Right lobe of liver (tissue), 6 donors: ENCODE data around the gene CALHM3. TPM values are rescaled to one million over a fixed set of nuclear protein-coding genes. Genes with fewer than 3 reads are reported as not detected.

Experiments used
- ATAC-seq, 4 donors: fragments of 200-7000 bp; cut with Tn5 transposase; one replicate each; pipeline ENCODE4 v1.9.1; 2020; ENCODE audit warnings: mild to moderate bottlenecking in 4 of 4, moderate library complexity in 4 of 4
- DNase-seq, 3 donors: peaks; one replicate each; pipeline ENCODE4 v3.0.0-alpha.2; 2020
- H3K27ac ChIP-seq, 3 donors: fragments of 200-600 bp; one replicate each; pipeline ENCODE4 v1.8.0; 2022
- H3K27me3 ChIP-seq, 2 donors: fragments of 200-600 bp; one replicate each; pipeline ENCODE4 v1.8.0; 2022
- H3K36me3 ChIP-seq, 4 donors: fragments of 200-600 bp; sonication (generic) in 1 of 4; one replicate each; pipeline versions ENCODE4 v1.5.1 to v1.8.0; 2017 to 2022; ENCODE audit warnings: control low read depth in 1 of 4
- H3K4me1 ChIP-seq, 4 donors: fragments of 200-600 bp; sonication (generic) in 1 of 4; one replicate each; pipeline versions ENCODE4 v1.5.1 to v1.8.0; 2017 to 2022; ENCODE audit warnings: control low read depth in 1 of 4
- H3K4me3 ChIP-seq, 3 donors: fragments of 200-600 bp; one replicate each; pipeline ENCODE4 v1.8.0; 2022
- H3K9me3 ChIP-seq, 4 donors: fragments of 200-600 bp; sonication (generic) in 1 of 4; one replicate each; pipeline versions ENCODE4 v1.5.1 to v1.8.0; 2017 to 2022; ENCODE audit warnings: control low read depth in 1 of 4
- CTCF ChIP-seq, 4 donors: fragments of 200-600 bp in 3 of 4; fragments of 450-650 bp in 1 of 4; IDR thresholded peaks; one replicate each; pipeline versions ENCODE4 v1.5.1 to v1.8.0; 2016 to 2022; ENCODE audit warnings: antibody characterized with exemption in 4 of 4, mild to moderate bottlenecking in 2 of 4
- POLR2A ChIP-seq: fragments of 450-650 bp; IDR thresholded peaks from one replicate; pipeline ENCODE4 v1.6.1; 2017; ENCODE audit warnings: antibody characterized with exemption, mild to moderate bottlenecking
- WGBS: methylation state at CpG from one replicate; pipeline ENCODE4 v1.1.6; 2018; ENCODE audit warnings: low coverage, low lambda C conversion rate; ENCODE audit not compliant: insufficient coverage; ENCODE audit errors: missing lambda C conversion rate; 5-methylcytosine and 5-hydroxymethylcytosine counted together
- intact Hi-C, 2 donors: fragments of 100-400 bp; cut with DNase I; formaldehyde crosslinking; loops; one replicate each; pipeline versions ENCODE4 v1.11.2 to v1.14.1; 2022
- total RNA-seq, 6 experiments: library from RNA; depleted of rRNA in 2 of 6; stranded (reverse); fragments of >200 nt in 2 of 6; fragmentation: NEBNext Ultra II Directional in 3 of 6; extraction: Animal tissue kit (Norgen Biotek cat#: 25700) in 3 of 6; gene quantifications; one replicate each; pipeline versions ENCODE4 v1.1.0 to v1.2.4, GENCODE V29; 2016 to 2023
- donor health status: DM: no; HTN: yes; CAD: no.
- donor health status: DM: no; HTN: no; CAD: no.
- donor health status: DM: no; HTN: no; CAD: no.
- donor health status: DM: no; HTN: yes; CAD: no.
- donor health status: DM: no; HTN: yes; CAD: no.

The CALHM3 gene
- total RNA-seq, 6 experiments from 2014 or later, result not detected

DNA sequence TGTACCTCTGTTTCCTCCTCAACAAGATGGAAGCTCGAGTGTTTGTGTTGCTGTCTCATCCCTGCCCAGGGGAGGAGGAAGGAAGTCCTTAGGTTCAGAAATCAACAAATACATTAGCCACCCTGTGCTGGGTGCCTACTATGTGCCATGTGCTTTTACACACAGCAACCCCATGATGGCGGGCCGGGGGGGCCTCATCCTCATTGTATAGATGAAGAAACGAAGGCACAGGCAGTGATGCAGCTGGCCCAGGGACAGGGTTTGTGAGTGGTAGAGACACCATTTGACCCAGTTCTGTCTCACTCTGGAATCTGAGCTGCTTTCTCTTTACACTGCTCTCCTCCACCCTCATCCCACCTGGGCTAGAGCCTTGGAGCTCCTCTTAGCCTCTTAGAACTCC lies 25.0 kb downstream of the CALHM3 start:
- H3K27ac ChIP-seq, result no peak overlapping the region
- H3K4me3 ChIP-seq, result no peak overlapping the region
- no peak for DNase-seq
- no peaks in the 10 kb centered on the region for H3K36me3 ChIP-seq
- H3K4me1 ChIP-seq, result no peaks in the 10 kb centered on the region
- TF ChIP-seq CTCF (IDR thresholded peaks at IDR 0.05) (no peak), POLR2A (no peak)
- H3K9me3 ChIP-seq, result no peaks in the 10 kb centered on the region
- no peaks in the 10 kb centered on the region for H3K27me3 ChIP-seq
- ATAC-seq, result no peak
- intact Hi-C loops, result no loop called here
- WGBS, result 73% methylated on average over 3 of the region's 4 CpGs

DNA sequence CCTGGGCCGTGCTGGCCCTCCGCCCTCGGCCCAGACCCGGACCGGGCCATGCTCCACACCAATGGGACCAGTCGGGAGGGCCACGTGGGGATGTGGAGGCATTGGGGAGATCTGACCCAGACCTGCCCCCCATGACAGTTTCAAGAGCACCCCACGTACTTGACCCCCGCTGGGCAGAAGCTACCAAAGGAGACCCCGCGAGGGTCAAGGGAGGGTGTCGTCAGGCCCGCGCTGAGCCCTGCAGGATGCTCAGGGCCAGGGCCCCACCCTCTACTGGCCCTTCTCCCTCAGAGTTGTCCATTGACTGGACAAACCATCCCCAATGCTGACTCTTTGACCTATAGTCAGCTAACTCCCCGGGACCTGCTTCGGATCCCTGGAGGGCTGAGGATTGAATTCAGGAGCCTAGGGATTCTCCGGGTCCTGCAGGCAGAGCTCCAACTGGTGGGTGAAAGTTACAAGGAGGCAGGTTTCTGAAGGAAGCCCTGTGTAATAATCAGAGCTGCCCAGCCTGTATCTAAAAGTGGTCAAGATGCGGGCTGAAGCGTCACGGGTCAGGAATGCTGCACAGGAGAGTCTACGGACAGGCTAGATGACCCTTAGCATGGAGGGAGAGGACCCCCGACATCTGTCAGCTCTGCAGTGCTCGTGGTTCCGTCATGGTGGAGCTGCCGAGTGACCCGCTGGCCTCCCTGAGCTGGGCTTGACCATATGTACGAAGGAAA lies 26.4 kb downstream of the CALHM3 start:
- DNase-seq, result no peak
- H3K27ac ChIP-seq, result peak overlapping the region; percentile 21 to 81 (median 40)
- peaks cover 0 to under 1% (median 0%) of the 10 kb centered on the region in 4 donors for H3K36me3 ChIP-seq
- 58% methylated on average over 10 of the region's 27 CpGs for WGBS
- ATAC-seq, result no peak
- no peaks in the 10 kb centered on the region for H3K4me1 ChIP-seq
- intact Hi-C loops, result no loop called here
- TF ChIP-seq CTCF (IDR thresholded peaks at IDR 0.05), result no peak
- H3K9me3 ChIP-seq, result no peaks in the 10 kb centered on the region
- H3K27me3 ChIP-seq, result no peaks in the 10 kb centered on the region
- H3K4me3 ChIP-seq, result peak overlapping the region; percentile 54 to 58 (median 54)

GRCh38 chr10:103451831-103452505 lies 27.1 kb downstream of the CALHM3 start, which contains the start of gene CALHM2:
Gene CALHM2 (minus strand): TSS chr10:103452370. CDS start chr10:103449941, 2,429 bp downstream.
- Histone ChIP-seq H3K4me3 (peak within 1 kb of the TSS; percentile 54 to 58 (median 54)), H3K4me1 (no peaks in the 10 kb centered on the region), H3K27ac (peak within 1 kb of the TSS; percentile 40 to 81 (median 52)), H3K9me3 (no peaks in the 10 kb centered on the region), H3K36me3 (peaks cover 0 to 3% (median 1%) of the 10 kb centered on the region in 4 donors), H3K27me3 (no peaks in the 10 kb centered on the region)
- DNase-seq (peak in 1 of 3 donors; percentile 63), ATAC-seq (peak; percentile 56 to 73 (median 67))
- WGBS, result 3% methylated on average over 15 of the region's 32 CpGs
- no peak for TF ChIP-seq CTCF (IDR thresholded peaks at IDR 0.05)
- TF ChIP-seq POLR2A, result no peak
- intact Hi-C loops, result no loop called here

GRCh38 chr10:103451091-103451813 lies 27.8 kb downstream of the CALHM3 start:
- no peaks in the 10 kb centered on the region for H3K9me3 ChIP-seq
- DNase-seq (peak; percentile 51 to 67 (median 66)), ATAC-seq (peak; percentile 47 to 58 (median 54))
- H3K4me1 ChIP-seq, result no peaks in the 10 kb centered on the region
- TF ChIP-seq CTCF (IDR thresholded peaks at IDR 0.05) (no peak), POLR2A (no peak)
- intact Hi-C loops, result no loop called here
- H3K27ac ChIP-seq, result peak overlapping the region; percentile 40 to 81 (median 52)
- no peaks in the 10 kb centered on the region for H3K27me3 ChIP-seq
- peaks cover 0 to 9% (median 5%) of the 10 kb centered on the region in 4 donors for H3K36me3 ChIP-seq
- H3K4me3 ChIP-seq, result peak overlapping the region; percentile 54 to 58 (median 54)
- WGBS, result 23% methylated on average over 10 of the region's 14 CpGs
